NT2/D1 (cell line): Measurements from ENCODE around the gene BSCL2.

Source experiments
- SUZ12 ChIP-seq: IDR thresholded peaks from 2 replicates; pipeline ENCODE4 v1.6.1; 2011; ENCODE audit not compliant: insufficient read length, insufficient read depth; ENCODE audit errors: extremely low read depth
- YY1 ChIP-seq: IDR thresholded peaks from 2 replicates; pipeline ENCODE4 v1.6.1; 2011; ENCODE audit not compliant: insufficient read length, insufficient read depth
- ZNF274 ChIP-seq: IDR thresholded peaks from 2 replicates; pipeline ENCODE4 v1.6.1; 2011; ENCODE audit warnings: mild to moderate bottlenecking, low read depth, low read length

DNA sequence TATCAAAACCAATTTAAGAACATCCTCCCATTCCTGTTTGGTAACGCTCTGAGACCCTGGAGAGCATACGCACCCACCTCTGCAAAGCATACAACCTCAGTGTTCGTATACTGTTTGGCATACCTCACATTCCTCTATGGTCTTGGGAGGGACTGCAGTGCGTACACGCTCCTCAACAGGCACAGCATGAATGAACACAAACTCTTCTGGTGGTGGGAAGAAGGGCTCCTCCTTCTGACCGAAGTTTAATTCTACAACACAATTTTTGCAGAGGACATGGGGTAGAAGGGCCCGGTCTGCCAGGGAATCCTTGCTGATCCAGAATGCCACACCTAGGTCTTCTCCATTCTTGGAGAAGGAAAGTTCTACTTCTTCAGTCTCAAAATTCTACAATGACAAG, 14.8 kb upstream of the BSCL2 start:
- TF ChIP-seq ZNF274 (no peak), SUZ12 (no peak), YY1 (no peak)
